Right cardiac atrium (tissue), 5 donors: ENCODE results near the gene LETMD1. TPM values are rescaled to one million over a fixed set of nuclear protein-coding genes. Genes with fewer than 3 reads are reported as not detected.
A peak's percentile ranks its signal among the peaks of the same experiment; 100 is the strongest.
"Not testable (repeated sequence)": the region's sequence is repeated elsewhere in the genome, so short reads cannot be mapped to it uniquely, and the experiment has no call there.

ENCODE experiments used
- ATAC-seq, 2 donors: fragments of 200-7000 bp; cut with Tn5 transposase; one replicate each; pipeline versions ENCODE4 v1.8.0 to v1.9.1; 2020; ENCODE audit warnings: moderate library complexity in 2 of 2, mild to moderate bottlenecking in 1 of 2
- DNase-seq, 3 donors: peaks; one replicate each; pipeline ENCODE4 v3.0.0-alpha.2; 2020
- H3K27ac ChIP-seq: one replicate; pipeline ENCODE4 v1.5.1; 2013; ENCODE audit warnings: mild to moderate bottlenecking, low read length, control low read depth, moderate library complexity
- H3K27me3 ChIP-seq: one replicate; pipeline ENCODE4 v1.6.1; 2013; ENCODE audit not compliant: control insufficient read depth, insufficient read depth
- H3K4me1 ChIP-seq: one replicate; pipeline ENCODE4 v1.6.1; 2013; ENCODE audit warnings: low read length; ENCODE audit not compliant: control insufficient read depth, insufficient read depth
- H3K4me3 ChIP-seq: one replicate; pipeline ENCODE4 v1.5.1; 2013; ENCODE audit warnings: low read length, control low read depth
- H3K9me3 ChIP-seq: one replicate; pipeline ENCODE4 v1.6.1; 2013; ENCODE audit warnings: low read length; ENCODE audit not compliant: control insufficient read depth
- WGBS: extraction: QIAGEN DNeasy Blood & Tissue Kit; methylation state at CpG from one replicate; pipeline ENCODE4 v1.1.7; 2013; 5-methylcytosine and 5-hydroxymethylcytosine counted together
- intact Hi-C, 4 donors: fragments of 100-400 bp; cut with DNase I; formaldehyde crosslinking; loops; one replicate each; pipeline versions ENCODE4 v1.11.0 to v1.14.0; 2022 to 2023
- polyA plus RNA-seq: library from polyadenylated mRNA; stranded (reverse); fragments of 200-250 nt; gene quantifications from one replicate; pipeline ENCODE4 v1.2.3, GENCODE V29; 2013
- total RNA-seq, 4 donors: library from RNA; stranded (reverse); fragmentation: NEBNext Ultra II Directional; extraction: Animal tissue kit (Norgen Biotek cat#: 25700); gene quantifications; one replicate each; pipeline ENCODE4 v1.2.1, GENCODE V29; 2021
- donor health status: healthy with polysubstance abuse.
- donor health status: DM: no; HTN: yes; CAD: no.
- donor health status: DM: no; HTN: no; CAD: no.
- donor health status: DM: no; HTN: yes; CAD: no; lungs with severe emphysema.
- donor health status: DM: yes; HTN: yes; CAD: no.

The LETMD1 gene
- total and polyA plus RNA-seq, 5 donors = 28.2 to 33.9 (median 31.8) TPM

- H3K27ac ChIP-seq, DNase-seq, H3K27me3 ChIP-seq, intact Hi-C loops, H3K9me3 ChIP-seq, ATAC-seq, H3K4me3 ChIP-seq, H3K4me1 ChIP-seq: not testable (repeated sequence)
- WGBS = 71% methylated on average over 5 of the region's 5 CpGs
Observed at GRCh38 chr12:51078346-51078745, 30.2 kb downstream of the LETMD1 start.

GRCh38 chr12:51078866-51079265 lies 30.7 kb downstream of the LETMD1 start:
- intact Hi-C loops, H3K9me3 ChIP-seq, ATAC-seq, H3K27ac ChIP-seq, H3K4me1 ChIP-seq, H3K27me3 ChIP-seq, H3K4me3 ChIP-seq, DNase-seq: not testable (repeated sequence)
- 95% methylated on average over 6 of the region's 6 CpGs for WGBS

- intact Hi-C loops = no loop called here
- no peak overlapping the region for H3K27ac ChIP-seq
- H3K9me3 ChIP-seq = no peaks in the 10 kb centered on the region
- no peak for DNase-seq
- no peaks in the 10 kb centered on the region for H3K27me3 ChIP-seq
- ATAC-seq = no peak
- H3K4me1 ChIP-seq = peaks cover 10% of the 10 kb centered on the region
- WGBS = 66% methylated on average over 4 of the region's 4 CpGs
- H3K4me3 ChIP-seq = no peak overlapping the region
Observed at GRCh38 chr12:51080136-51080535, 32.0 kb downstream of the LETMD1 start.

- H3K27ac ChIP-seq = no peak overlapping the region
- intact Hi-C loops = no loop called here
- H3K4me1 ChIP-seq = peaks cover 5% of the 10 kb centered on the region
Observed at GRCh38 chr12:51081421-51081820, 33.3 kb downstream of the LETMD1 start.

GRCh38 chr12:51082561-51083125 lies 34.5 kb downstream of the LETMD1 start:
- intact Hi-C loops = no loop called here

More at GRCh38 chr12:51081421-51081820, 33.3 kb downstream of the LETMD1 start:
- Histone ChIP-seq H3K27me3 (no peaks in the 10 kb centered on the region), H3K9me3 (no peaks in the 10 kb centered on the region), H3K4me3 (no peak overlapping the region)
- 69% methylated on average over 1 of the region's 1 CpG for WGBS
- no peak for DNase-seq
- ATAC-seq = no peak

GRCh38 chr12:51083126-51083833 lies 35.2 kb downstream of the LETMD1 start, which contains the start of gene CSRNP2:
CSRNP2 (minus strand) TSS chr12:51083596; CDS start chr12:51076561, 7,035 bp downstream.
- peak; percentile 97 to 99 (median 98) for DNase-seq
- intact Hi-C loops = no loop called here

More at GRCh38 chr12:51082561-51083125, 34.5 kb downstream of the LETMD1 start:
- Histone ChIP-seq H3K4me1 (peaks cover 2% of the 10 kb centered on the region), H3K4me3 (peak overlapping the region; percentile 94), H3K9me3 (no peaks in the 10 kb centered on the region), H3K27ac (peak overlapping the region; percentile 91), H3K27me3 (no peaks in the 10 kb centered on the region)
- no peak for DNase-seq
- WGBS = under 1% methylated on average over 18 of the region's 18 CpGs
- peak in 1 of 2 donors; percentile 16 for ATAC-seq

GRCh38 chr12:51085757-51086156 lies 37.6 kb downstream of the LETMD1 start:
- Histone ChIP-seq H3K4me1 (peaks cover 2% of the 10 kb centered on the region), H3K4me3 (no peak overlapping the region), H3K27me3 (no peaks in the 10 kb centered on the region), H3K27ac (no peak overlapping the region), H3K9me3 (no peaks in the 10 kb centered on the region)
- DNase-seq = no peak
- intact Hi-C loops = no loop called here
- 82% methylated on average over 3 of the region's 3 CpGs for WGBS
- ATAC-seq = no peak

More at GRCh38 chr12:51083126-51083833, 35.2 kb downstream of the LETMD1 start, which contains the start of gene CSRNP2:
- WGBS = under 1% methylated on average over 74 of the region's 74 CpGs
- no peaks in the 10 kb centered on the region for H3K9me3 ChIP-seq
- no peaks in the 10 kb centered on the region for H3K27me3 ChIP-seq
- peak within 1 kb of the TSS; percentile 94 for H3K4me3 ChIP-seq
- H3K27ac ChIP-seq = peak within 1 kb of the TSS; percentile 91
- peaks cover 2% of the 10 kb centered on the region for H3K4me1 ChIP-seq
- peak; percentile 100 for ATAC-seq

- Histone ChIP-seq H3K27ac (no peak overlapping the region), H3K4me3 (no peak overlapping the region), H3K27me3 (no peaks in the 10 kb centered on the region), H3K9me3 (no peaks in the 10 kb centered on the region), H3K4me1 (peaks cover 2% of the 10 kb centered on the region)
- no peak for DNase-seq
- 88% methylated on average over 10 of the region's 10 CpGs for WGBS
- intact Hi-C loops = no loop called here
- ATAC-seq = no peak
Observed at GRCh38 chr12:51086933-51087332, 38.8 kb downstream of the LETMD1 start.

- DNase-seq = no peak
- Histone ChIP-seq H3K4me3 (no peak overlapping the region), H3K27ac (no peak overlapping the region), H3K4me1 (no peaks in the 10 kb centered on the region), H3K9me3 (no peaks in the 10 kb centered on the region), H3K27me3 (no peaks in the 10 kb centered on the region)
- no peak for ATAC-seq
- intact Hi-C loops = no loop called here
- 96% methylated on average over 3 of the region's 3 CpGs for WGBS
Observed at GRCh38 chr12:51087818-51088217, 39.7 kb downstream of the LETMD1 start.

- ATAC-seq (no peak), DNase-seq (no peak)
- Histone ChIP-seq H3K9me3 (no peaks in the 10 kb centered on the region), H3K4me3 (no peak overlapping the region), H3K4me1 (no peaks in the 10 kb centered on the region), H3K27me3 (no peaks in the 10 kb centered on the region), H3K27ac (no peak overlapping the region)
- WGBS = 96% methylated on average over 10 of the region's 10 CpGs
- intact Hi-C loops = no loop called here
Observed at GRCh38 chr12:51090705-51091229, 42.6 kb downstream of the LETMD1 start.

- ATAC-seq (no peak), DNase-seq (no peak)
- no peaks in the 10 kb centered on the region for H3K4me1 ChIP-seq
- H3K27ac ChIP-seq = no peak overlapping the region
- no peak overlapping the region for H3K4me3 ChIP-seq
- WGBS = 98% methylated on average over 1 of the region's 1 CpG
- no peaks in the 10 kb centered on the region for H3K27me3 ChIP-seq
- intact Hi-C loops = no loop called here
- H3K9me3 ChIP-seq = no peaks in the 10 kb centered on the region
Observed at GRCh38 chr12:51098611-51099010, 50.5 kb downstream of the LETMD1 start.
